ENCODE results near the gene LPP. TPM values are rescaled to one million over a fixed set of nuclear protein-coding genes. Genes with fewer than 3 reads are reported as not detected.
A peak's percentile ranks its signal among the peaks of the same experiment; 100 is the strongest.

Gene LPP
- total RNA-seq, 1 donor from 2014 or later = 222 TPM

GRCh38 chr3:188686324-188686723, 532.4 kb downstream of the LPP start:
- Mint-ChIP-seq H3K27me3 (ENCODE audit: low read depth, unreplicated experiment) (no peaks in the 10 kb centered on the region), H3K9me3 (ENCODE audit: unreplicated experiment) (no peaks in the 10 kb centered on the region), H3K4me3 (ENCODE audit: unreplicated experiment) (no peak overlapping the region), H3K4me1 (ENCODE audit: low read depth, unreplicated experiment) (peaks cover 35% of the 10 kb centered on the region), H3K27ac (ENCODE audit: unreplicated experiment) (no peak overlapping the region), H3K36me3 (ENCODE audit: low read depth, unreplicated experiment) (no peaks in the 10 kb centered on the region)
- DNase-seq (ENCODE audit: low read depth) (no peak), FAIRE-seq (no peak)
- peaks cover 20% of the 10 kb centered on the region for H3K4me1 ChIP-seq (ENCODE audit: insufficient read depth, low read length)
- no peaks in the 10 kb centered on the region for H3K36me3 ChIP-seq (ENCODE audit: insufficient read depth, low read length)
- no peak overlapping the region for H2AFZ ChIP-seq (ENCODE audit: low read depth, low read length)
- no peak overlapping the region for H3K27ac ChIP-seq (ENCODE audit: low read depth, low read length)
- peaks cover 79% of the 10 kb centered on the region for H3K79me2 ChIP-seq (ENCODE audit: insufficient read depth, low read length)
- H3K4me2 ChIP-seq (ENCODE audit: low read length) = no peak overlapping the region
- H3K27me3 ChIP-seq (ENCODE audit: insufficient read depth, low read length) = no peaks in the 10 kb centered on the region
- no peaks in the 10 kb centered on the region for H3K9me3 ChIP-seq (ENCODE audit: insufficient read depth, low read depth, low read length)
- H4K20me1 ChIP-seq (ENCODE audit: insufficient read depth, low read length) = peaks cover 34% of the 10 kb centered on the region
- H3K4me3 ChIP-seq (ENCODE audit: insufficient read depth, low read depth, low read length) = no peak overlapping the region
- H3K9ac ChIP-seq (ENCODE audit: low read length) = no peak overlapping the region
- TF ChIP-seq CTCF (IDR thresholded peaks at IDR 0.05; ENCODE audit: insufficient read depth, low read depth, low read length) = no peak
- no peak for TF ChIP-seq EZH2 (IDR thresholded peaks at IDR 0.05; ENCODE audit: insufficient read depth, low read length)

- Histone ChIP-seq H3K4me2 (ENCODE audit: low read length) (no peak overlapping the region), H2AFZ (ENCODE audit: low read depth, low read length) (no peak overlapping the region), H3K9me3 (ENCODE audit: insufficient read depth, low read depth, low read length) (no peaks in the 10 kb centered on the region), H3K79me2 (ENCODE audit: insufficient read depth, low read length) (peaks cover 73% of the 10 kb centered on the region), H4K20me1 (ENCODE audit: insufficient read depth, low read length) (peaks cover 40% of the 10 kb centered on the region), H3K27ac (ENCODE audit: low read depth, low read length) (peak overlapping the region; percentile 59), H3K4me3 (ENCODE audit: insufficient read depth, low read depth, low read length) (no peak overlapping the region), H3K9ac (ENCODE audit: low read length) (peak overlapping the region; percentile 26), H3K36me3 (ENCODE audit: insufficient read depth, low read length) (no peaks in the 10 kb centered on the region), H3K27me3 (ENCODE audit: insufficient read depth, low read length) (no peaks in the 10 kb centered on the region), H3K4me1 (ENCODE audit: insufficient read depth, low read length) (peaks cover 17% of the 10 kb centered on the region)
- Mint-ChIP-seq H3K4me1 (ENCODE audit: low read depth, unreplicated experiment) (peaks cover 37% of the 10 kb centered on the region), H3K9me3 (ENCODE audit: unreplicated experiment) (no peaks in the 10 kb centered on the region), H3K36me3 (ENCODE audit: low read depth, unreplicated experiment) (no peaks in the 10 kb centered on the region), H3K27ac (ENCODE audit: unreplicated experiment) (peak overlapping the region; percentile 73), H3K4me3 (ENCODE audit: unreplicated experiment) (no peak overlapping the region), H3K27me3 (ENCODE audit: low read depth, unreplicated experiment) (no peaks in the 10 kb centered on the region)
- FAIRE-seq = peak; percentile 20
- DNase-seq (ENCODE audit: low read depth) = peak; percentile 85
- no peak for TF ChIP-seq EZH2 (IDR thresholded peaks at IDR 0.05; ENCODE audit: insufficient read depth, low read length)
- peak; percentile 36 for TF ChIP-seq CTCF (IDR thresholded peaks at IDR 0.05; ENCODE audit: insufficient read depth, low read depth, low read length)
Observed at GRCh38 chr3:188687389-188687788, 533.4 kb downstream of the LPP start.

DNA sequence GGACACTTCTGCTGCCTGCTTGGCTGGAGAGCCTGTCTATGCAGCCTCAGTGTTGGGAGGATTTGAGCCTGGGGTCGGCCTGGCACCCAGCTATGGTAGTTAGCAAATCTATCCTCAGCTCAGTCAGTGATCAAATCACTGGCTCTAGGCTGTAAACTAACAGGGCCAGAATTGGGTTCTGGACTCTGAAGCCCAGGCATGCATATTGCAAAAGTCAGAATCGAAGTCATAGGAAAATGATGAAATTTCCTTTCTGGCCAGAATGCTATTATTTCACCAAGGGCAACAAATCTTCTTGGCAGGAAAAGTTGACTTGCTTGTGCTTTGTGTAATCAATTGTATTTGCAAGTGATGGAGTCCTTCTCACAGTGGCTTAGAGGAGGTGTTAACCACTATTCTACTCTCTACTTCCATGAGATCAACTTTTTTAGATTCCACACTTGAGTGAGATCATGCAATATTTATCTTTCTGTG, 535.2 kb downstream of the LPP start:
- no peak overlapping the region for H3K27ac Mint-ChIP-seq (ENCODE audit: unreplicated experiment)
- H3K4me3 Mint-ChIP-seq (ENCODE audit: unreplicated experiment) = no peak overlapping the region
- TF ChIP-seq CTCF (IDR thresholded peaks at IDR 0.05; ENCODE audit: insufficient read depth, low read depth, low read length) (no peak), EZH2 (IDR thresholded peaks at IDR 0.05; ENCODE audit: insufficient read depth, low read length) (no peak)
- Histone ChIP-seq H4K20me1 (ENCODE audit: insufficient read depth, low read length) (peaks cover 54% of the 10 kb centered on the region), H3K9me3 (ENCODE audit: insufficient read depth, low read depth, low read length) (no peaks in the 10 kb centered on the region), H2AFZ (ENCODE audit: low read depth, low read length) (no peak overlapping the region), H3K4me1 (ENCODE audit: insufficient read depth, low read length) (peaks cover 5% of the 10 kb centered on the region), H3K79me2 (ENCODE audit: insufficient read depth, low read length) (peaks cover 79% of the 10 kb centered on the region), H3K27ac (ENCODE audit: low read depth, low read length) (no peak overlapping the region), H3K27me3 (ENCODE audit: insufficient read depth, low read length) (no peaks in the 10 kb centered on the region), H3K4me2 (ENCODE audit: low read length) (no peak overlapping the region), H3K4me3 (ENCODE audit: insufficient read depth, low read depth, low read length) (no peak overlapping the region), H3K36me3 (ENCODE audit: insufficient read depth, low read length) (no peaks in the 10 kb centered on the region), H3K9ac (ENCODE audit: low read length) (no peak overlapping the region)
- H3K4me1 Mint-ChIP-seq (ENCODE audit: low read depth, unreplicated experiment) = peaks cover 25% of the 10 kb centered on the region
- FAIRE-seq (peak; percentile 91), DNase-seq (ENCODE audit: low read depth) (peak; percentile 72)
- no peaks in the 10 kb centered on the region for H3K36me3 Mint-ChIP-seq (ENCODE audit: low read depth, unreplicated experiment)
- no peaks in the 10 kb centered on the region for H3K9me3 Mint-ChIP-seq (ENCODE audit: unreplicated experiment)
- H3K27me3 Mint-ChIP-seq (ENCODE audit: low read depth, unreplicated experiment) = no peaks in the 10 kb centered on the region
